Stimulated activated effector memory CD8-positive, alpha-beta T cell treated with anti-CD3 and anti-CD28 coated beads, Interleukin-12 subunit alpha, Interleukin-12 subunit beta, amount 100 ng/mL, for 72 hours (primary cell): ENCODE data around the gene ANKH.

Experiments used
- ATAC-seq: fragments of 150-1000 bp; cut with Tn5 transposase; 2 replicates; pipeline ENCODE4 v1.10.0; 2021
- DNase-seq, 2 donors: peaks; one replicate each; pipeline ENCODE4 v3.0.0; 2021 to 2022; ENCODE audit warnings: low spot score in 2 of 2
- H3K27ac Mint-ChIP-seq: one replicate; pipeline ENCODE4 v1.8.0; 2022; ENCODE audit warnings: mild to moderate bottlenecking, mixed read lengths
- H3K36me3 Mint-ChIP-seq: one replicate; pipeline ENCODE4 v1.8.0; 2022; ENCODE audit warnings: mild to moderate bottlenecking, mixed read lengths
- H3K4me1 Mint-ChIP-seq: one replicate; pipeline ENCODE4 v1.8.0; 2022; ENCODE audit warnings: mixed read lengths
- H3K4me3 Mint-ChIP-seq: one replicate; pipeline ENCODE4 v1.8.0; 2022; ENCODE audit warnings: mild to moderate bottlenecking, mixed read lengths
- H3K9me3 Mint-ChIP-seq: one replicate; pipeline ENCODE4 v1.8.0; 2022; ENCODE audit warnings: mixed read lengths

ANKH gene

GRCh38 chr5:14673443-14673842, 198.1 kb downstream of the ANKH start:
- peaks cover 83% of the 10 kb centered on the region for H3K4me1 Mint-ChIP-seq
- no peak for DNase-seq
- H3K9me3 Mint-ChIP-seq, result no peaks in the 10 kb centered on the region
- ATAC-seq, result no peak
- H3K4me3 Mint-ChIP-seq, result peak overlapping the region; percentile 26
- H3K36me3 Mint-ChIP-seq, result peaks cover 90% of the 10 kb centered on the region
- peak overlapping the region; percentile 92 for H3K27ac Mint-ChIP-seq

GRCh38 chr5:14672484-14673394, 198.8 kb downstream of the ANKH start:
- Mint-ChIP-seq H3K36me3 (peaks cover 88% of the 10 kb centered on the region), H3K4me1 (peaks cover 83% of the 10 kb centered on the region), H3K9me3 (no peaks in the 10 kb centered on the region), H3K4me3 (peak overlapping the region; percentile 68), H3K27ac (peak overlapping the region; percentile 92)
- ATAC-seq (no peak), DNase-seq (no peak)

GRCh38 chr5:14672082-14672481, 199.5 kb downstream of the ANKH start:
- H3K27ac Mint-ChIP-seq, result peak overlapping the region; percentile 92
- ATAC-seq (no peak), DNase-seq (no peak)
- peaks cover 88% of the 10 kb centered on the region for H3K4me1 Mint-ChIP-seq
- H3K9me3 Mint-ChIP-seq, result no peaks in the 10 kb centered on the region
- H3K4me3 Mint-ChIP-seq, result peak overlapping the region; percentile 68
- H3K36me3 Mint-ChIP-seq, result peaks cover 86% of the 10 kb centered on the region

- H3K27ac Mint-ChIP-seq, result peak overlapping the region; percentile 92
- H3K4me3 Mint-ChIP-seq, result peak overlapping the region; percentile 68
- DNase-seq (no peak), ATAC-seq (peak; percentile 39)
- H3K4me1 Mint-ChIP-seq, result peaks cover 91% of the 10 kb centered on the region
- peaks cover 86% of the 10 kb centered on the region for H3K36me3 Mint-ChIP-seq
- no peaks in the 10 kb centered on the region for H3K9me3 Mint-ChIP-seq
These were observed 200.2 kb downstream of the ANKH start for GRCh38 chr5:14671414-14671813.

- DNase-seq (no peak), ATAC-seq (peak; percentile 63)
- peak overlapping the region; percentile 68 for H3K4me3 Mint-ChIP-seq
- peak overlapping the region; percentile 71 for H3K27ac Mint-ChIP-seq
- H3K9me3 Mint-ChIP-seq, result no peaks in the 10 kb centered on the region
- H3K36me3 Mint-ChIP-seq, result peaks cover 83% of the 10 kb centered on the region
- H3K4me1 Mint-ChIP-seq, result peaks cover 84% of the 10 kb centered on the region
These were observed 201.6 kb downstream of the ANKH start for GRCh38 chr5:14669975-14670374.

- DNase-seq (no peak), ATAC-seq (no peak)
- Mint-ChIP-seq H3K27ac (peak overlapping the region; percentile 92), H3K9me3 (no peaks in the 10 kb centered on the region), H3K4me3 (peak overlapping the region; percentile 92), H3K4me1 (peaks cover 80% of the 10 kb centered on the region), H3K36me3 (peaks cover 80% of the 10 kb centered on the region)
These were observed 202.2 kb downstream of the ANKH start for GRCh38 chr5:14669415-14669814.

- peaks cover 75% of the 10 kb centered on the region for H3K36me3 Mint-ChIP-seq
- H3K4me1 Mint-ChIP-seq, result peaks cover 80% of the 10 kb centered on the region
- peak; percentile 40 to 85 for DNase-seq
- peak; percentile 56 for ATAC-seq
- peak overlapping the region; percentile 92 for H3K27ac Mint-ChIP-seq
- peak overlapping the region; percentile 92 for H3K4me3 Mint-ChIP-seq
- H3K9me3 Mint-ChIP-seq, result no peaks in the 10 kb centered on the region
These were observed 203.4 kb downstream of the ANKH start for GRCh38 chr5:14668181-14668591.

- Mint-ChIP-seq H3K4me1 (peaks cover 78% of the 10 kb centered on the region), H3K9me3 (no peaks in the 10 kb centered on the region), H3K36me3 (peaks cover 74% of the 10 kb centered on the region), H3K27ac (peak overlapping the region; percentile 92), H3K4me3 (peak overlapping the region; percentile 92)
- DNase-seq (peak in 1 of 2 donors; percentile 58), ATAC-seq (no peak)
These were observed 203.8 kb downstream of the ANKH start for GRCh38 chr5:14667770-14668169.

GRCh38 chr5:14667290-14667689, 204.3 kb downstream of the ANKH start:
- no peaks in the 10 kb centered on the region for H3K9me3 Mint-ChIP-seq
- ATAC-seq (no peak), DNase-seq (no peak)
- peaks cover 74% of the 10 kb centered on the region for H3K36me3 Mint-ChIP-seq
- peak overlapping the region; percentile 92 for H3K4me3 Mint-ChIP-seq
- peak overlapping the region; percentile 92 for H3K27ac Mint-ChIP-seq
- H3K4me1 Mint-ChIP-seq, result peaks cover 73% of the 10 kb centered on the region

- H3K4me3 Mint-ChIP-seq, result peak overlapping the region; percentile 92
- no peaks in the 10 kb centered on the region for H3K9me3 Mint-ChIP-seq
- ATAC-seq (no peak), DNase-seq (no peak)
- peaks cover 68% of the 10 kb centered on the region for H3K4me1 Mint-ChIP-seq
- H3K27ac Mint-ChIP-seq, result peak overlapping the region; percentile 92
- H3K36me3 Mint-ChIP-seq, result peaks cover 67% of the 10 kb centered on the region
These were observed 205.2 kb downstream of the ANKH start for GRCh38 chr5:14666357-14666756.

- peaks cover 63% of the 10 kb centered on the region for H3K36me3 Mint-ChIP-seq
- H3K4me1 Mint-ChIP-seq, result peaks cover 68% of the 10 kb centered on the region
These were observed 205.6 kb downstream of the ANKH start for GRCh38 chr5:14665949-14666348.

GRCh38 chr5:14665101-14665822, 206.3 kb downstream of the ANKH start:
- H3K4me1 Mint-ChIP-seq, result peaks cover 66% of the 10 kb centered on the region
- ATAC-seq (no peak), DNase-seq (peak in 1 of 2 donors; percentile 65)
- peaks cover 56% of the 10 kb centered on the region for H3K36me3 Mint-ChIP-seq
- peak overlapping the region; percentile 92 for H3K27ac Mint-ChIP-seq
- no peaks in the 10 kb centered on the region for H3K9me3 Mint-ChIP-seq
- peak overlapping the region; percentile 92 for H3K4me3 Mint-ChIP-seq

More at GRCh38 chr5:14665949-14666348, 205.6 kb downstream of the ANKH start:
- no peaks in the 10 kb centered on the region for H3K9me3 Mint-ChIP-seq
- peak overlapping the region; percentile 92 for H3K4me3 Mint-ChIP-seq
- peak; percentile 55 for ATAC-seq
- H3K27ac Mint-ChIP-seq, result peak overlapping the region; percentile 92
- peak in 1 of 2 donors; percentile 75 for DNase-seq

GRCh38 chr5:14664270-14665100, 207.1 kb downstream of the ANKH start, which contains the start of gene OTULIN:
Gene OTULIN, plus strand, starts transcription at chr5:14664718. Its CDS starts 108 bp downstream, at chr5:14664826.
- DNase-seq, result peak; percentile 85 to 94
- Mint-ChIP-seq H3K36me3 (peaks cover 48% of the 10 kb centered on the region), H3K9me3 (no peaks in the 10 kb centered on the region), H3K4me3 (peak within 1 kb of the TSS; percentile 92), H3K27ac (peak within 1 kb of the TSS; percentile 92), H3K4me1 (peaks cover 59% of the 10 kb centered on the region)
- peak; percentile 87 for ATAC-seq

GRCh38 chr5:14663734-14664269, 207.8 kb downstream of the ANKH start:
- Mint-ChIP-seq H3K4me3 (peak overlapping the region; percentile 92), H3K36me3 (peaks cover 41% of the 10 kb centered on the region), H3K4me1 (peaks cover 59% of the 10 kb centered on the region), H3K9me3 (no peaks in the 10 kb centered on the region), H3K27ac (peak overlapping the region; percentile 92)
- peak in 1 of 2 donors; percentile 76 for DNase-seq
- no peak for ATAC-seq
